ENCODE results near the gene ADGRG1.
"Not testable (repeated sequence)": the region's sequence is repeated elsewhere in the genome, so short reads cannot be mapped to it uniquely, and the experiment has no call there.

Gene ADGRG1

DNA sequence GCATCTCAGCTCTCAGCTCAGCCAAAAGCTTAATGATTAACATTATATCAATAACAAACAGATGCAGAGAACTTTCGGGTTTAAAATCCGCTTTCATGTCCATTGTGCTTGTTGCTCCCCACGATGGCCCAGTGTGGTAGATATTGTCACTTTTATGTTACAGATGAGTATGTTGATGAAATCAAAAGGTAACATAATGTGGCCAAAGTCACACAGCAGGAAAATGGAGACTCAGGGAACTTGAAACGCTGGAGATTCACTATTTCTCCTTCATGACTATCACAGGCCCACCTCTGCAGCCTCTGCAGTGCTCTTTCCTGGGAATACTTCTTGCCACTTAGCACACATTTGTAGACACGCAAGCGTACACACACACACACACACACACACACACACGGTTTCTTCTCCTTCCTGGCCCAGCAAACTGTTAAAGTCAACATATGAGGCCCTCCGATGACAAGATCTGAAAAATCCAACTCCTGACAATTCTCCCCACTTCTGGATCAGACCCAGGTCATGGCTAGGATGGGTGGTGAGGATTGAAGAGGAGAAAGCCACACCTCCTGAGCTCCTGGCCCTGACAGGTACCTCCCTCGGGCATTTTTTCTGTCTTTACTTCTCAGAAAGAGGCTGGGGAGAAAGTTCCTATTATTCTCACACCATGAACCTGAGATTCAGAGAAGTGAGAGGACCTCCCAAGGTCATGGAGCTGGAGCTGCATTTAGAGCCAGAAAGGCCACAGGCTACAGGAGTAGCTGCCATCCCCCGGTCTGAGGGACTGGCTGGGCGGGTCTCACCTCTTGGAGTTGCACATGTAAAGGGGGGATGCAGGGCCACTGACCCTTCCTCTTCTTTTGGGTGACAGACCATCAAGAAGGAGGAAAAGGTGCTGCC, 75.8 kb downstream of the ADGRG1 start:
- no peak for DNase-seq

- DNase-seq: no peak
Measured at GRCh38 chr16:57704905-57705852, 76.7 kb downstream of the ADGRG1 start.

- no peak for DNase-seq
Measured at GRCh38 chr16:57706717-57707116, 78.3 kb downstream of the ADGRG1 start.

DNA sequence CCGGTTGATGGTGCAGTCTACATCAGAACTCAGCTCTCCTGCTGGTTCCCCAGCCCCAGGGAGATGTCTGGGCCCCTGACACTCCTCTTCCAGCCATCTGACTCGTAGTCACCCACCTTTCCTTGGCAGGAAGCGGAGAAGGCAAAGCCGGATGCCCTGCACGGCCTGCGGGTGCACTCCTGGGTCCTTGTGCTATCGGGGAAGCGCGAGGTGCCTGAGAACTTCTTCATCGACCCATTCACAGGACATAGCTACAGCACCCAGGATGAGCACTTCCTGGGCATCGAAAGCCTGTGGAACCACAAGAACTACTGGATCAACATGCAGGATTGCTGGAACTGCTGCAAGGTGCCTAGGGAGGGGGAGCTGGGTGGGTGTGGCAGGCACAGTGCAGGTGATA, 78.9 kb downstream of the ADGRG1 start:
- DNase-seq: no peak

GRCh38 chr16:57708168-57708567, 79.7 kb downstream of the ADGRG1 start:
- DNase-seq: no peak

GRCh38 chr16:57709663-57710062, 81.2 kb downstream of the ADGRG1 start:
- no peak for DNase-seq

GRCh38 chr16:57711346-57711745, 82.9 kb downstream of the ADGRG1 start:
- DNase-seq: no peak

DNA sequence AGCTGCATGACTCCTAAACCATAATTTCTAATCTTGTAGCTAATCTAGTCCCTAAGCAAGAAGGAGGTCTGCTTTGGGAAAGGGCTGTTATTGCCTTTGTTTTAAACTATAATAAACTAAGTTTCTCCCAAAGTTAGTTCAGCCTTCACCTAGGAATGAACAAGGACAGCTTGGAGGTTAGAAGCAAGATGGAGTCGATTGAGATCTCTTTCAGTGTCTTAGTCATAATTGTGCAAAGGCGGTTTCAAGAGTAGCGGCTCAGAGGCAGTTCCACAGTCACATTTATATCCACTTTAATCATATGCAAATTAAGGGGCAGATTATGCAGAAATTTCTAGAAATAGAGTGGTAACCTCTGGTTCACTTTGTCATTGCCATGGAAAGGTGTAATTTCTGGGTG, 83.6 kb downstream of the ADGRG1 start:
- DNase-seq: no peak

- DNase-seq: not testable (repeated sequence)
Measured at GRCh38 chr16:57712569-57712968, 84.1 kb downstream of the ADGRG1 start.

- DNase-seq: no peak
Measured at GRCh38 chr16:57713596-57713995, 85.2 kb downstream of the ADGRG1 start.

DNA sequence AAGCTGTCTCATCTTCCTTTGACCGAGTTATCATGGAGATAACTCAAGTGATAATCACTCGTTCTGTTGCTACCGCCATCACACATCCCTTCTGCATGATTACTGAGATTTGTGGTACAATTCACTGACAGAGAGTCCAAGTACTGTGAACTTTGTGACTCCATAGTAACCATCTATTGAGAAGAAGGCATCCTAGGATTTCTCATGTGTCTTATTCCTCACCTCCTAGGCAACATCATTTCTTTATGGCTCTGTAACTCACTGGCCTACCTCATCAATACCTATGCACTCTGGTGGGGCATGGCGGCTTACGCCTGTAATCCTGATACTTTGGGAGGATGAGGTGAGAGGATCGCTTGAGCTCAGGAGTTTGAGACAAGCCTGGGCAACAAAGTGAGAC, 85.6 kb downstream of the ADGRG1 start:
- DNase-seq: no peak

Data from DMS79 (cell line).